Lower leg skin (tissue), 4 donors: ENCODE results near the gene AXIN2. TPM values are rescaled to one million over a fixed set of nuclear protein-coding genes. Genes with fewer than 3 reads are reported as not detected.
"Not testable (repeated sequence)": the region's sequence is repeated elsewhere in the genome, so short reads cannot be mapped to it uniquely, and the experiment has no call there.

Source experiments
- DNase-seq, 2 donors: peaks; one replicate each; pipeline ENCODE4 v3.0.0-alpha.2; 2019; ENCODE audit warnings: low spot score in 2 of 2
- H3K4me3 ChIP-seq: fragments of 200-600 bp; sonication (generic); 2 replicates; pipeline ENCODE4 v1.5.1; 2017; ENCODE audit warnings: mild to moderate bottlenecking, low read depth; ENCODE audit not compliant: poor library complexity, severe bottlenecking
- POLR2A ChIP-seq, 2 donors: fragments of 450-650 bp; IDR thresholded peaks; one replicate each; pipeline ENCODE4 v1.6.1; 2016 to 2017; ENCODE audit warnings: antibody characterized with exemption in 2 of 2, mild to moderate bottlenecking in 1 of 2, moderate library complexity in 1 of 2
- WGBS, 2 donors: methylation state at CpG; one replicate each; pipeline ENCODE4 v1.1.5; 2018; 5-methylcytosine and 5-hydroxymethylcytosine counted together
- intact Hi-C: fragments of 100-400 bp; cut with DNase I; formaldehyde crosslinking; loops from one replicate; pipeline ENCODE4 v1.15.0; 2023; ENCODE audit warnings: low total_unique reads
- total RNA-seq, 4 donors: library from RNA; depleted of rRNA; stranded (reverse); fragments of >200 nt; gene quantifications; one replicate each; pipeline ENCODE4 v1.1.0, GENCODE V29; 2016
- TF ChIP-seq, protein P1 (sequence below), 3 donors: fragments of 450-650 bp; IDR thresholded peaks; one replicate each; pipeline ENCODE4 v1.5.1; 2016; ENCODE audit warnings: antibody characterized with exemption in 3 of 3, mild to moderate bottlenecking in 3 of 3, moderate library complexity in 2 of 3

The AXIN2 gene
- total RNA-seq, 4 donors from 2014 or later = 11.7 to 16.7 (median 14.6) TPM

DNA sequence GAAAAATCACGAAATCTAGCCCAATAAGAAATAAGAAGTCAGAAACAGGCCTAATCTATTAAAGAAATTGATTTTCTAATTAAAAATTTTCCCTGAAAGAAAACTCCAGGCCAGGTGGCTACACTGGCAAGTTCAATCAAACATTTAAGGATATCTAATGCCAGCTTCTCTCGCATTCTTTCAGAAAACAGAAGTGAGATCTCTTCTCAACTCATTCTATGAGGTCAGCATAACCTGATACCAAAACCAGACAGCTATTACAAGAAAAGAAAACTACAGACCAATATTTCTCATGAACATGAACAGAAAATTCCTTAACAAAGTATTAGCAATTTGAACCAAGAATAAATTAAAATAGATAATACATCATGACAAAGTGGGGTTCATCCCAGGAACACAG is 52.4 kb downstream of the AXIN2 start:
- DNase-seq = no peak
- no peak overlapping the region for H3K4me3 ChIP-seq
- TF ChIP-seq, protein P1, sequence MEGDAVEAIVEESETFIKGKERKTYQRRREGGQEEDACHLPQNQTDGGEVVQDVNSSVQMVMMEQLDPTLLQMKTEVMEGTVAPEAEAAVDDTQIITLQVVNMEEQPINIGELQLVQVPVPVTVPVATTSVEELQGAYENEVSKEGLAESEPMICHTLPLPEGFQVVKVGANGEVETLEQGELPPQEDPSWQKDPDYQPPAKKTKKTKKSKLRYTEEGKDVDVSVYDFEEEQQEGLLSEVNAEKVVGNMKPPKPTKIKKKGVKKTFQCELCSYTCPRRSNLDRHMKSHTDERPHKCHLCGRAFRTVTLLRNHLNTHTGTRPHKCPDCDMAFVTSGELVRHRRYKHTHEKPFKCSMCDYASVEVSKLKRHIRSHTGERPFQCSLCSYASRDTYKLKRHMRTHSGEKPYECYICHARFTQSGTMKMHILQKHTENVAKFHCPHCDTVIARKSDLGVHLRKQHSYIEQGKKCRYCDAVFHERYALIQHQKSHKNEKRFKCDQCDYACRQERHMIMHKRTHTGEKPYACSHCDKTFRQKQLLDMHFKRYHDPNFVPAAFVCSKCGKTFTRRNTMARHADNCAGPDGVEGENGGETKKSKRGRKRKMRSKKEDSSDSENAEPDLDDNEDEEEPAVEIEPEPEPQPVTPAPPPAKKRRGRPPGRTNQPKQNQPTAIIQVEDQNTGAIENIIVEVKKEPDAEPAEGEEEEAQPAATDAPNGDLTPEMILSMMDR (IDR thresholded peaks at IDR 0.05) = no peak
- no peak for TF ChIP-seq POLR2A (IDR thresholded peaks at IDR 0.05)
- 46 to 48% methylated on average over 2 of the region's 2 CpGs for WGBS, 2 donors
- intact Hi-C loops = no loop called here

DNA sequence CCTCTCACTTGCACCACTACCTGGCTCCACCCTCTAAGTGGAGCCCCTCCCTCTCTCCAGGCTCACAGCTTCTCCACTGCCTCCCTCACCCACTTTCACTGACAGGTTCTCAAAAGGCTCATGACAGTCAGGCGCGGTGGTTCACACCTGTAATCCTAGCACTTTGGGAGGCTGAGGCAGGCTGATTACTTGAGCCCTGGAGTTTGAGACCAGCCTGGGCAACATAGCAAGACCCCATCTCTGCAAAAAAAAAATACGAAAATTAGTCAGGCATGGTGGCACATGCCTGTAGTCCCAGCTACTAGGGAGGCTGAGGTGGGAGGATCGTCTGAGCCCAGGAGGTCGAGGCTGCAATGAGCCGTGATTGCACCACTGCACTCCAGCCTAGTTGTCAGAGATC is 56.8 kb downstream of the AXIN2 start:
- H3K4me3 ChIP-seq, intact Hi-C loops: not testable (repeated sequence)
- peak in 1 of 2 donors; percentile 23 for DNase-seq
- WGBS, 2 donors = 81% methylated on average over 6 of the region's 6 CpGs

DNA sequence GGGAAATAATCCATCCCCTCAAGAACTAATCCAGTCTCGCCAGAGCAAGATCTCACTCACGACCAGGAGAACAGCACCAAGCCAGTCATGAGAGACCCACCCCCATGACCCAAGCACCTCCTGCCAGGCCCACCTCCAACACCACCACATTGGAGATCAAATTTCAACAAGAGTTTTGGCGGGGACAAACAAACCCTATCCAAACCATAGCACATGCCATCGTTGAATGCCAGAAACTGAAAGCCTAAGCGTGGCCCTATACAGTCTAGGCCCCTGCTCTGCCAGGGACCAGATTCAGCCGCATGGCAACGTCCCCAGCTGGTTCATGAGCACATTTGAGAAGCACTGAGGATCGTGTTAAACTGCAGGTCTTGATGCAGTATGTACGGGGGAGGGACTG is 57.3 kb downstream of the AXIN2 start:
- TF ChIP-seq, protein P1 (IDR thresholded peaks at IDR 0.05) = no peak
- TF ChIP-seq POLR2A (IDR thresholded peaks at IDR 0.05) = no peak
- intact Hi-C loops = no loop called here
- no peak for DNase-seq
- 73 to 77% methylated on average over 9 of the region's 9 CpGs for WGBS, 2 donors
- no peak overlapping the region for H3K4me3 ChIP-seq

GRCh38 chr17:65503557-65503956 is 57.9 kb downstream of the AXIN2 start:
- WGBS, 2 donors = 79 to 80% methylated on average over 9 of the region's 9 CpGs
- DNase-seq = no peak
- intact Hi-C loops = no loop called here
- no peak overlapping the region for H3K4me3 ChIP-seq
- TF ChIP-seq, protein P1 (IDR thresholded peaks at IDR 0.05) = no peak
- TF ChIP-seq POLR2A (IDR thresholded peaks at IDR 0.05) = no peak

- 78 to 80% methylated on average over 3 to 4 of the region's 4 CpGs for WGBS, 2 donors
- intact Hi-C loops = no loop called here
- no peak overlapping the region for H3K4me3 ChIP-seq
- TF ChIP-seq, protein P1 (IDR thresholded peaks at IDR 0.05) = no peak
- TF ChIP-seq POLR2A (IDR thresholded peaks at IDR 0.05) = no peak
- no peak for DNase-seq
These were observed 62.6 kb downstream of the AXIN2 start for GRCh38 chr17:65498816-65499215.

DNA sequence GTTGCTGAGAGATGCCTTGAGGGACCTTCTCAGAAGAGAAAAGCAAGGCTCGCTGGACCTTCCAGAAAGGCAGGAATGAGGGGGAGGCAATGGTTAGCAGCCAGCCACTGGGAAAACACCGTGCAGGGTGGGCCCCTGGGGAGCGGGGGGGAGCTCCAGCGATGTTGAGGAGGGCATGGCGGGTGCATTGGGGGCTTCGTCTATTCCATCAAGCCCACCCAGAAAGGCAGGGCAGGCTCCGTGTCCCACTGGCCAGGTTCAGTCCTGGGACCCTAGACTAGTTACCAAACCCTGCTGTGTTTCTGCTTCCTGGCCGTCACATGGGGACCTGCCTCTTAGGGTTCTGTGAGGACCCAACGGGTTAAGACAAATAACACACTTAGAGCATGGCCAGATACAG is 64.6 kb downstream of the AXIN2 start:
- TF ChIP-seq POLR2A (IDR thresholded peaks at IDR 0.05) = no peak
- TF ChIP-seq, protein P1 (IDR thresholded peaks at IDR 0.05) = no peak
- 89 to 94% methylated on average over 9 of the region's 9 CpGs for WGBS, 2 donors
- H3K4me3 ChIP-seq = no peak overlapping the region
- no peak for DNase-seq
- intact Hi-C loops = no loop called here
